Gastrocnemius medialis (tissue), 4 donors: Measurements from ENCODE around the gene NOL12.

Experiments used
- CTCF ChIP-seq, 5 experiments: fragments of 450-650 bp in 3 of 5; fragments of 200-600 bp in 2 of 5; sonication (generic) in 2 of 5; IDR thresholded peaks in 4 of 5; conservative IDR thresholded peaks in 1 of 5; 1 replicate in 4 of 5; 2 replicates in 1 of 5; pipeline ENCODE4 v1.5.1; 2016 to 2019; ENCODE audit warnings: antibody characterized with exemption in 5 of 5, mild to moderate bottlenecking in 3 of 5, moderate library complexity in 3 of 5
- POLR2A ChIP-seq, 2 donors: fragments of 450-650 bp; IDR thresholded peaks; one replicate each; pipeline ENCODE4 v1.6.1; 2017; ENCODE audit warnings: antibody characterized with exemption in 2 of 2, mild to moderate bottlenecking in 2 of 2, moderate library complexity in 2 of 2

GRCh38 chr22:37663521-37664140 is 22.5 kb upstream of the NOL12 start:
- no peak for TF ChIP-seq CTCF (IDR thresholded peaks at IDR 0.05 in 4 of 5, conservative IDR thresholded peaks at IDR 0.05 in 1 of 5)
- no peak for TF ChIP-seq POLR2A (IDR thresholded peaks at IDR 0.05)
